Astrocyte (in vitro differentiated cells and primary cell): Measurements from ENCODE around the gene RNF145. TPM values are rescaled to one million over a fixed set of nuclear protein-coding genes. Genes with fewer than 3 reads are reported as not detected.
A peak's percentile ranks its signal among the peaks of the same experiment; 100 is the strongest.

Source experiments
- DNase-seq: peaks from one replicate; pipeline ENCODE4 v3.0.0-alpha.2; 2010; ENCODE audit warnings: low read depth
- FAIRE-seq: peaks from 2 replicates; lab custom pipeline; 2011; peaks lifted over from hg19 to GRCh38; lab: Jason Lieb, UNC
- H2AFZ ChIP-seq: 2 replicates; pipeline ENCODE4 v1.6.0; 2012; ENCODE audit warnings: low read depth, low read length, inconsistent platforms
- H3K27ac ChIP-seq: 2 replicates; pipeline ENCODE4 v1.5.1; 2011; ENCODE audit warnings: low read depth, low read length, inconsistent platforms
- H3K27me3 ChIP-seq: 2 replicates; pipeline ENCODE4 v1.6.0; 2011; ENCODE audit warnings: low read length, inconsistent platforms; ENCODE audit not compliant: insufficient read depth
- H3K36me3 ChIP-seq: 2 replicates; pipeline ENCODE4 v1.5.1; 2011; ENCODE audit warnings: low read length, inconsistent platforms; ENCODE audit not compliant: insufficient read depth
- H3K4me1 ChIP-seq: 2 replicates; pipeline ENCODE4 v1.5.1; 2011; ENCODE audit warnings: low read length, inconsistent platforms; ENCODE audit not compliant: insufficient read depth
- H3K4me2 ChIP-seq: 2 replicates; pipeline ENCODE4 v1.6.0; 2012; ENCODE audit warnings: low read length, inconsistent platforms
- H3K4me3 ChIP-seq: 2 replicates; pipeline ENCODE4 v1.5.1; 2011; ENCODE audit warnings: low read depth, mild to moderate bottlenecking, low read length, inconsistent platforms; ENCODE audit not compliant: insufficient read depth
- H3K79me2 ChIP-seq: 2 replicates; pipeline ENCODE4 v1.6.0; 2012; ENCODE audit warnings: mild to moderate bottlenecking, low read length, inconsistent platforms; ENCODE audit not compliant: insufficient read depth
- H3K9ac ChIP-seq: 2 replicates; pipeline ENCODE4 v1.6.0; 2012; ENCODE audit warnings: mild to moderate bottlenecking, low read length, inconsistent platforms
- H3K9me3 ChIP-seq: 2 replicates; pipeline ENCODE4 v1.5.1; 2012; ENCODE audit warnings: low read depth, mild to moderate bottlenecking, low read length, inconsistent platforms; ENCODE audit not compliant: insufficient read depth
- H4K20me1 ChIP-seq: 2 replicates; pipeline ENCODE4 v1.6.0; 2012; ENCODE audit warnings: low read length, inconsistent platforms; ENCODE audit not compliant: insufficient read depth
- H3K27ac Mint-ChIP-seq: one replicate; pipeline ENCODE4 v1.8.0; 2021; ENCODE audit warnings: mild to moderate bottlenecking, mixed read lengths; ENCODE audit not compliant: unreplicated experiment
- H3K27me3 Mint-ChIP-seq: one replicate; pipeline ENCODE4 v1.8.0; 2021; ENCODE audit warnings: low read depth, mixed read lengths; ENCODE audit not compliant: unreplicated experiment
- H3K36me3 Mint-ChIP-seq: one replicate; pipeline ENCODE4 v1.8.0; 2021; ENCODE audit warnings: low read depth, mixed read lengths; ENCODE audit not compliant: unreplicated experiment
- H3K4me1 Mint-ChIP-seq: one replicate; pipeline ENCODE4 v1.8.0; 2021; ENCODE audit warnings: low read depth, mixed read lengths; ENCODE audit not compliant: unreplicated experiment
- H3K4me3 Mint-ChIP-seq: one replicate; pipeline ENCODE4 v1.8.0; 2021; ENCODE audit warnings: mild to moderate bottlenecking, moderate library complexity, mixed read lengths; ENCODE audit not compliant: unreplicated experiment
- H3K9me3 Mint-ChIP-seq: one replicate; pipeline ENCODE4 v1.8.0; 2021; ENCODE audit warnings: mild to moderate bottlenecking, mixed read lengths; ENCODE audit not compliant: unreplicated experiment
- CTCF ChIP-seq: IDR thresholded peaks from 2 replicates; pipeline ENCODE4 v1.5.1; 2011; ENCODE audit warnings: low read depth, mild to moderate bottlenecking, inconsistent platforms, low read length, moderate library complexity; ENCODE audit not compliant: insufficient read depth
- EZH2 ChIP-seq: IDR thresholded peaks from 2 replicates; pipeline ENCODE4 v1.6.1; 2012; ENCODE audit warnings: mild to moderate bottlenecking, low read length, inconsistent platforms; ENCODE audit not compliant: insufficient read depth
- total RNA-seq: library from RNA; stranded (reverse); gene quantifications from 2 replicates; pipeline ENCODE4 v1.2.1, GENCODE V29; 2021

The RNF145 gene
- total RNA-seq, 1 donor from 2014 or later: 54.0 TPM

- Mint-ChIP-seq H3K27ac (no peak overlapping the region), H3K27me3 (no peaks in the 10 kb centered on the region), H3K4me3 (no peak overlapping the region), H3K36me3 (peaks cover 17% of the 10 kb centered on the region), H3K9me3 (no peaks in the 10 kb centered on the region), H3K4me1 (peaks cover 39% of the 10 kb centered on the region)
- no peak for FAIRE-seq
- Histone ChIP-seq H3K4me2 (no peak overlapping the region), H2AFZ (no peak overlapping the region), H3K4me1 (peaks cover 41% of the 10 kb centered on the region), H3K79me2 (peaks cover 69% of the 10 kb centered on the region), H4K20me1 (peaks cover under 1% of the 10 kb centered on the region), H3K9ac (no peak overlapping the region), H3K9me3 (no peaks in the 10 kb centered on the region), H3K36me3 (peaks cover 7% of the 10 kb centered on the region), H3K27me3 (no peaks in the 10 kb centered on the region), H3K4me3 (no peak overlapping the region), H3K27ac (no peak overlapping the region)
- no peak for DNase-seq
- no peak for TF ChIP-seq EZH2
Observed at GRCh38 chr5:159187719-159188118, 21.6 kb downstream of the RNF145 start.

GRCh38 chr5:159186319-159186718, 23.0 kb downstream of the RNF145 start:
- Histone ChIP-seq H3K36me3 (peaks cover 7% of the 10 kb centered on the region), H4K20me1 (no peaks in the 10 kb centered on the region), H3K4me2 (peak overlapping the region; percentile 67), H3K4me1 (peaks cover 46% of the 10 kb centered on the region), H3K79me2 (peaks cover 71% of the 10 kb centered on the region), H3K27me3 (no peaks in the 10 kb centered on the region), H3K9me3 (no peaks in the 10 kb centered on the region), H2AFZ (no peak overlapping the region), H3K9ac (peak overlapping the region; percentile 75), H3K4me3 (no peak overlapping the region), H3K27ac (peak overlapping the region; percentile 96)
- Mint-ChIP-seq H3K4me1 (peaks cover 45% of the 10 kb centered on the region), H3K27me3 (no peaks in the 10 kb centered on the region), H3K4me3 (no peak overlapping the region), H3K36me3 (peaks cover 17% of the 10 kb centered on the region), H3K9me3 (no peaks in the 10 kb centered on the region), H3K27ac (peak overlapping the region; percentile 78)
- DNase-seq (no peak), FAIRE-seq (peak; percentile 9)
- TF ChIP-seq CTCF (no peak), EZH2 (no peak)

GRCh38 chr5:159185773-159186172, 23.6 kb downstream of the RNF145 start:
- peaks cover 71% of the 10 kb centered on the region for H3K79me2 ChIP-seq
- H3K4me3 Mint-ChIP-seq: no peak overlapping the region
- TF ChIP-seq CTCF (no peak), EZH2 (no peak)
- H3K27me3 ChIP-seq: no peaks in the 10 kb centered on the region
- H2AFZ ChIP-seq: no peak overlapping the region
- H3K27me3 Mint-ChIP-seq: no peaks in the 10 kb centered on the region
- H3K36me3 Mint-ChIP-seq: peaks cover 17% of the 10 kb centered on the region
- H3K27ac Mint-ChIP-seq: peak overlapping the region; percentile 78
- FAIRE-seq: no peak
- peaks cover 51% of the 10 kb centered on the region for H3K4me1 ChIP-seq
- H3K27ac ChIP-seq: peak overlapping the region; percentile 96
- no peaks in the 10 kb centered on the region for H4K20me1 ChIP-seq
- H3K4me1 Mint-ChIP-seq: peaks cover 49% of the 10 kb centered on the region
- DNase-seq: no peak
- H3K9me3 ChIP-seq: no peaks in the 10 kb centered on the region
- H3K9me3 Mint-ChIP-seq: no peaks in the 10 kb centered on the region
- H3K9ac ChIP-seq: peak overlapping the region; percentile 75
- no peak overlapping the region for H3K4me3 ChIP-seq
- H3K36me3 ChIP-seq: peaks cover 3% of the 10 kb centered on the region
- peak overlapping the region; percentile 67 for H3K4me2 ChIP-seq
